Measurements from ENCODE around the gene TYK2. TPM values are rescaled to one million over a fixed set of nuclear protein-coding genes. Genes with fewer than 3 reads are reported as not detected.

The TYK2 gene
- total and polyA plus RNA-seq, 2 of the 4 experiments (the other 2 are of a cell fraction): 40.9 to 97.9 TPM

- dilution Hi-C loops (cut with HindIII; ENCODE audit: low sequenced_read_pairs, unreplicated experiment): no loop called here
- no peak overlapping the region for H3K9ac ChIP-seq (ENCODE audit: low read depth, low read length)
- TF ChIP-seq CHD1 (IDR thresholded peaks at IDR 0.05; ENCODE audit: low read depth, low read length): no peak
- TF ChIP-seq SMC3 (IDR thresholded peaks at IDR 0.05; ENCODE audit: low read depth, low read length): no peak
- no peak for TF ChIP-seq BHLHE40 (IDR thresholded peaks at IDR 0.05; ENCODE audit: low read depth, low read length)
- no peak overlapping the region for H4K5ac ChIP-seq (ENCODE audit: low read depth, low read length)
- no peak overlapping the region for H2BK15ac ChIP-seq (ENCODE audit: low read depth, low read length)
- H2BK20ac ChIP-seq (ENCODE audit: low read depth, low read length): no peak overlapping the region
- intact Hi-C loops (cut with micrococcal nuclease): no loop called here
- H3K4ac ChIP-seq (ENCODE audit: low read depth, low read length): no peak overlapping the region
- H2AK5ac ChIP-seq (ENCODE audit: low read depth, low read length): no peak overlapping the region
- H4K91ac ChIP-seq (ENCODE audit: insufficient read depth, low read depth, low read length): no peak overlapping the region
- no peak overlapping the region for H3K14ac ChIP-seq (replicated peaks; ENCODE audit: low read depth, low read length)
- no peak overlapping the region for H3K23ac ChIP-seq (ENCODE audit: low read depth, low read length)
- H2BK120ac ChIP-seq (ENCODE audit: low read depth, low read length): no peak overlapping the region
- H3K27me3 ChIP-seq (ENCODE audit: control insufficient read depth, insufficient read depth, low read length): no peaks in the 10 kb centered on the region
- H2AFZ ChIP-seq (replicated peaks; ENCODE audit: low read length, poor library complexity): no peak overlapping the region
- no peaks in the 10 kb centered on the region for H3K9me3 ChIP-seq (ENCODE audit: control insufficient read depth, insufficient read depth, low read length)
- no peak overlapping the region for H3K4me3 ChIP-seq (ENCODE audit: insufficient read depth, low read depth, low read length)
- no peak overlapping the region for H3K56ac ChIP-seq (ENCODE audit: extremely low read depth, insufficient read depth, low read length)
- no peak overlapping the region for H4K8ac ChIP-seq (ENCODE audit: low read depth in 2 of 2, low read length in 2 of 2)
- no peak overlapping the region for H3K27ac ChIP-seq (ENCODE audit: insufficient read depth, low read length)
- no peak overlapping the region for H2AK9ac ChIP-seq (replicated peaks; ENCODE audit: low read depth, low read length, poor library complexity)
- no peak overlapping the region for H3K18ac ChIP-seq (ENCODE audit: low read depth, low read length)
- no peaks in the 10 kb centered on the region for H3K36me3 ChIP-seq (ENCODE audit: control insufficient read depth, insufficient read depth, low read length)
- in situ Hi-C loops (cut with MboI; ENCODE audit: low sequenced_read_pairs): no loop called here
- DNase-seq (no peak), ATAC-seq (ENCODE audit: low read depth) (no peak)
- POLR2A ChIA-PET (ENCODE audit: unreplicated experiment): no interaction called here
- H4K20me1 ChIP-seq (ENCODE audit: insufficient read depth, low read length): no peaks in the 10 kb centered on the region
- H3K4me1 ChIP-seq (ENCODE audit: control insufficient read depth, insufficient read depth, low read length): peaks cover 2% of the 10 kb centered on the region; the same call in 1 of the 2 replicates
- no CpG with 5 or more reads among the region's 2 CpGs for WGBS, 2 experiments (ENCODE audit: extremely low coverage in 2 of 2, insufficient read length in 1 of 2)
- H3K79me1 ChIP-seq (ENCODE audit: low read depth in 1 of 2, low read length in 2 of 2): no peaks in the 10 kb centered on the region
- H3K9me1 ChIP-seq (ENCODE audit: insufficient read depth, low read length): no peaks in the 10 kb centered on the region
- CTCF ChIA-PET: no interaction called here
- H3K4me2 ChIP-seq (ENCODE audit: low read depth, low read length): no peak overlapping the region
- H2BK5ac ChIP-seq (ENCODE audit: low read depth, low read length, poor library complexity, severe bottlenecking): no peak overlapping the region
- BruUV-seq (replicated peaks): no TSS peak
Measured at GRCh38 chr19:10343495-10343894, 36.9 kb downstream of the TYK2 start.

Measured in IMR-90 (cell line).